ENCODE measurements around the gene WFDC8. TPM values are rescaled to one million over a fixed set of nuclear protein-coding genes. Genes with fewer than 3 reads are reported as not detected.

WFDC8 gene
- total RNA-seq, 1 donor from 2014 or later: not detected

DNA sequence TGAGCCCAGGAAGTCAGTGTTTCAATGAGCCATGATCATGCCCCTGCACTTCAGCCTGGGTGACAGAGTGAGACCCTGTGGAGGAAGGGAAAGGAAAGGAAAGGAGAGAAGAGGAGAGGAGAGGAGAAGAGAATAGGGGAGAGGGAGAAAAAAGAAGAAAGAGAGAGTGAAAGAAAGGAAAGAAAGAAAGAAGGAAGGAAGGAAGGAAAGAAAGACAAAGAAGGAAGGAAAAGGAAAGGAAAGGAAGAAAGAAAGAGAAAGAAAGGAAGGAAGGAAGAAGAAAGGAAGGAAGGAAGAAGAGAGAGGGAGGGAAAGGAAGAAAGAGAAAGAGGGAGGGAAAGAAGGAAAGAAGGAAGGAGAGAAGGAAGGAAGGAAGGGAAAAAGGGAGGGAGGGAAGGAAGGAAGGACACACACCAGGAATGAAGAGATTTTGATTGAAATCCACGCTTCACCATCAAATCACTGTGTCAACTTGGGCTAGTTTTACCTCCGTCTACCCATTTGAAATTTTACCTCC lies 14.3 kb downstream of the WFDC8 start:
- Mint-ChIP-seq H3K9me3 (peaks cover 3% of the 10 kb centered on the region), H3K4me1 (no peaks in the 10 kb centered on the region), H3K27me3 (ENCODE audit: low read depth) (peaks cover 33% of the 10 kb centered on the region), H3K36me3 (no peaks in the 10 kb centered on the region), H3K4me3 (no peak overlapping the region), H3K27ac (no peak overlapping the region)
- TF ChIP-seq, protein P1, sequence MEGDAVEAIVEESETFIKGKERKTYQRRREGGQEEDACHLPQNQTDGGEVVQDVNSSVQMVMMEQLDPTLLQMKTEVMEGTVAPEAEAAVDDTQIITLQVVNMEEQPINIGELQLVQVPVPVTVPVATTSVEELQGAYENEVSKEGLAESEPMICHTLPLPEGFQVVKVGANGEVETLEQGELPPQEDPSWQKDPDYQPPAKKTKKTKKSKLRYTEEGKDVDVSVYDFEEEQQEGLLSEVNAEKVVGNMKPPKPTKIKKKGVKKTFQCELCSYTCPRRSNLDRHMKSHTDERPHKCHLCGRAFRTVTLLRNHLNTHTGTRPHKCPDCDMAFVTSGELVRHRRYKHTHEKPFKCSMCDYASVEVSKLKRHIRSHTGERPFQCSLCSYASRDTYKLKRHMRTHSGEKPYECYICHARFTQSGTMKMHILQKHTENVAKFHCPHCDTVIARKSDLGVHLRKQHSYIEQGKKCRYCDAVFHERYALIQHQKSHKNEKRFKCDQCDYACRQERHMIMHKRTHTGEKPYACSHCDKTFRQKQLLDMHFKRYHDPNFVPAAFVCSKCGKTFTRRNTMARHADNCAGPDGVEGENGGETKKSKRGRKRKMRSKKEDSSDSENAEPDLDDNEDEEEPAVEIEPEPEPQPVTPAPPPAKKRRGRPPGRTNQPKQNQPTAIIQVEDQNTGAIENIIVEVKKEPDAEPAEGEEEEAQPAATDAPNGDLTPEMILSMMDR (IDR thresholded peaks at IDR 0.05; ENCODE audit: unreplicated experiment): no peak
- no peak for DNase-seq (ENCODE audit: low spot score in 2 of 2, unreplicated experiment in 2 of 2)

DNA sequence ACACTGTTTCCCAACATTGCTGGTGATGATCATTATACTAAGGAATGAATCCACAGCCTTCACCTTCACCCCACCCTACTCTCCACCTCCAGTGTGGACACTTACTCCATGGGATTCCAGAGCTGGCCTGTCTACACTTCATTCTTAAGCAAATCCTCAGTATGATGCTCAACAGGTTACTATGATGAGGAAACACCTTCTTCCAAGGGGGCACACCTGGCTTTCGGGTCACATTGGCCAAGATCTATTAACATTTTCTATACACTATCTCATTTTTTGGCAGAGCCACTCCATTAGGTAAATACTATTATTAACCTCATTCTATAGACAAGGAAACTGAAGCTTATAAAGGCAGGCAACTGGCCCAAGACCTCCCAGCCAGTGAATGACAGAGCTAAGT lies 23.9 kb downstream of the WFDC8 start:
- H3K4me1 Mint-ChIP-seq: no peaks in the 10 kb centered on the region
- H3K27me3 Mint-ChIP-seq (ENCODE audit: low read depth): peaks cover 32% of the 10 kb centered on the region
- H3K27ac Mint-ChIP-seq: no peak overlapping the region
- TF ChIP-seq, protein P1 (IDR thresholded peaks at IDR 0.05; ENCODE audit: unreplicated experiment): no peak
- H3K36me3 Mint-ChIP-seq: no peaks in the 10 kb centered on the region
- H3K4me3 Mint-ChIP-seq: no peak overlapping the region
- DNase-seq (ENCODE audit: low spot score in 2 of 2, unreplicated experiment in 2 of 2): no peak
- no peaks in the 10 kb centered on the region for H3K9me3 Mint-ChIP-seq

DNA sequence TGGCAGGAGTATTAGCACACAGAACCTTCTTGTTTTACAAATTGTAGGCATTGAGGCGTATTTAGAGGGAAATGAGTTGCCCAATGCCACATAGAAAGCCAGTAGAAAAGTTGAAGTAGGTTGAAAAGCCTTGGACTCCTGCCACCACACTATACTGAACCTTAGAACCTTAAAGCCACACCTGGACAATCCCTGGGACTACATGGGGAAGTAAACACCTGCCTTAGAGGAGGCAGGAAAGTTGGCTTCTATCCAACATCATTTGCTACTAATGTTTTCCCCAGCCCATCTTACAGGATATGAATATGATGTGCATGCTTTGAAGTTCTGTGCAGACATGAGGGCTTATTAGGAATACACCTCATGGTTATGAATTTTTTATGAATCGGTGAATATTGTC lies 26.6 kb downstream of the WFDC8 start:
- H3K9me3 Mint-ChIP-seq: no peaks in the 10 kb centered on the region
- TF ChIP-seq, protein P1 (IDR thresholded peaks at IDR 0.05; ENCODE audit: unreplicated experiment): no peak
- H3K4me3 Mint-ChIP-seq: no peak overlapping the region
- no peak overlapping the region for H3K27ac Mint-ChIP-seq
- H3K36me3 Mint-ChIP-seq: no peaks in the 10 kb centered on the region
- peaks cover 29% of the 10 kb centered on the region for H3K27me3 Mint-ChIP-seq (ENCODE audit: low read depth)
- no peaks in the 10 kb centered on the region for H3K4me1 Mint-ChIP-seq
- DNase-seq (ENCODE audit: low spot score in 2 of 2, unreplicated experiment in 2 of 2): no peak

DNA sequence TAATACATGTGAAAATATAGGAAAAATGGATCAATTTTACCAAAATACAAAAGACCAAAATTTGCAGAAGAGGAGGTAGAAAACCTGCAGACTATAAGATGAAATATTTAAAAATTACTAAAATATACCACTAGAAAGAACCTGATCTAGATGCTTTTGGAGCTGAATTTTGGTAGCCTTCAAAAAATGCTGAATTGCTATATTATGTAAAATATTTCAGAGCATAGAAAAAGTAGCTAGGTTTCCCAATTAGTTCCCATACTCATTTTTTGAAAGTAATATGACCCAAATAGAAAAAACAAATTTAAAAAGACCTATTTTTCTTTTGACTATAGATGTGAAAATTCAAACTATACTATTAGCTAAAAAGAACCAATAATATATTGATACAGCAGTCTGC lies 28.3 kb downstream of the WFDC8 start:
- Mint-ChIP-seq H3K4me3 (no peak overlapping the region), H3K36me3 (no peaks in the 10 kb centered on the region), H3K9me3 (no peaks in the 10 kb centered on the region), H3K4me1 (no peaks in the 10 kb centered on the region), H3K27me3 (ENCODE audit: low read depth) (peaks cover 30% of the 10 kb centered on the region), H3K27ac (no peak overlapping the region)
- no peak for DNase-seq (ENCODE audit: low spot score in 2 of 2, unreplicated experiment in 2 of 2)
- TF ChIP-seq, protein P1 (IDR thresholded peaks at IDR 0.05; ENCODE audit: unreplicated experiment): no peak

DNA sequence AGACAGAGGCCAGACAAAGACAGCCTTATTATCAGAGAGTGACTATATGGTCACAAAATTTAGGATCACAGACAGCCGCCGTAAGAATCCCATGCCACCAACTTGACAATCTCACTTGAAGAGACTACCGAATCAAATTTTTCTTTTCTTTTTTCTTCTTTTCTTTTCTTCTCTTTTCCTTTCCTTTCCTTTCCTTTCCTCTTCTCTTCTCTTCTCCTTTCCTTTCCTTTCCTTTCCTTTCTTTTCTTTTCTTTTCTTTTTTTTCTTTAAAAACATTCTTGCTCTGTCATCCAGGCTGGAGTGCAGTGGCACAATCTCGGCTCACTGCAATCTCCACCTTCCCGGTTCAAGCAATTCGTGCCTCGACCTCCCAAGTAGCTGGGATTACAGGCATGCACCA lies 30.7 kb downstream of the WFDC8 start:
- Mint-ChIP-seq H3K36me3 (no peaks in the 10 kb centered on the region), H3K27me3 (ENCODE audit: low read depth) (peaks cover 40% of the 10 kb centered on the region), H3K27ac (no peak overlapping the region), H3K9me3 (no peaks in the 10 kb centered on the region), H3K4me1 (no peaks in the 10 kb centered on the region), H3K4me3 (no peak overlapping the region)
- DNase-seq (ENCODE audit: low spot score in 2 of 2, unreplicated experiment in 2 of 2): no peak
- TF ChIP-seq, protein P1 (IDR thresholded peaks at IDR 0.05; ENCODE audit: unreplicated experiment): no peak

Measured in mesothelial cell of epicardium (in vitro differentiated cells).